ENCODE results near the gene OSBPL10.

DNA sequence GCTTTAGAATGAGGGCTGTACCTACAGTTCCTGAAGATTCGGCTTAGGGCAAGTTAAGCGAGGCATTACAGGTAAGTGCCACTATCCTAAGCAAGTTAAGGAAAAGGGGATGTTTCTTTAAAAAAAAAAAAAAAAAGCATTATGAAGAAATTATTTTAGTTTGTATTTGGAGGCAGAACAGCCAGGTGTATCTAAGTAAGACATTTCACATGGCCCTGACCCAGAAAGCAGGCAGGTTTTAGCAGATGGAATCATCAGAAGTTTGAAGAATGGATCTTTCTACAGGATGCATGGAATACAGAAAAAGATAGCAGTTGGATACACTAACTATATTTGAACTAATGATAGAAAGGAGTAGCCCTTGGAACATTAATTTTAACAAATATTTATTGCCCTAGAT, 105.6 kb downstream of the OSBPL10 start:
- TF ChIP-seq, protein P1, sequence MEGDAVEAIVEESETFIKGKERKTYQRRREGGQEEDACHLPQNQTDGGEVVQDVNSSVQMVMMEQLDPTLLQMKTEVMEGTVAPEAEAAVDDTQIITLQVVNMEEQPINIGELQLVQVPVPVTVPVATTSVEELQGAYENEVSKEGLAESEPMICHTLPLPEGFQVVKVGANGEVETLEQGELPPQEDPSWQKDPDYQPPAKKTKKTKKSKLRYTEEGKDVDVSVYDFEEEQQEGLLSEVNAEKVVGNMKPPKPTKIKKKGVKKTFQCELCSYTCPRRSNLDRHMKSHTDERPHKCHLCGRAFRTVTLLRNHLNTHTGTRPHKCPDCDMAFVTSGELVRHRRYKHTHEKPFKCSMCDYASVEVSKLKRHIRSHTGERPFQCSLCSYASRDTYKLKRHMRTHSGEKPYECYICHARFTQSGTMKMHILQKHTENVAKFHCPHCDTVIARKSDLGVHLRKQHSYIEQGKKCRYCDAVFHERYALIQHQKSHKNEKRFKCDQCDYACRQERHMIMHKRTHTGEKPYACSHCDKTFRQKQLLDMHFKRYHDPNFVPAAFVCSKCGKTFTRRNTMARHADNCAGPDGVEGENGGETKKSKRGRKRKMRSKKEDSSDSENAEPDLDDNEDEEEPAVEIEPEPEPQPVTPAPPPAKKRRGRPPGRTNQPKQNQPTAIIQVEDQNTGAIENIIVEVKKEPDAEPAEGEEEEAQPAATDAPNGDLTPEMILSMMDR (conservative IDR thresholded peaks at IDR 0.05; ENCODE audit: low read length): 0 out of 2 replicates have a peak, but pooled peaks have one; percentile 1
- TF ChIP-seq EZH2phosphoT487 (IDR thresholded peaks at IDR 0.05; ENCODE audit: borderline replicate concordance, low read depth, low read length): no peak
